HG03280 (cell line): ENCODE measurements around the gene MISP3.
A peak's percentile ranks its signal among the peaks of the same experiment; 100 is the strongest.
"Not testable (repeated sequence)": the region's sequence is repeated elsewhere in the genome, so short reads cannot be mapped to it uniquely, and the experiment has no call there.

Experiments
- ATAC-seq: cut with Tn5 transposase; IDR thresholded peaks from one replicate; pipeline ENCODE4 v1.9.1; 2021; ENCODE audit warnings: mild to moderate bottlenecking, moderate library complexity; ENCODE audit not compliant: unreplicated experiment

The MISP3 gene

DNA sequence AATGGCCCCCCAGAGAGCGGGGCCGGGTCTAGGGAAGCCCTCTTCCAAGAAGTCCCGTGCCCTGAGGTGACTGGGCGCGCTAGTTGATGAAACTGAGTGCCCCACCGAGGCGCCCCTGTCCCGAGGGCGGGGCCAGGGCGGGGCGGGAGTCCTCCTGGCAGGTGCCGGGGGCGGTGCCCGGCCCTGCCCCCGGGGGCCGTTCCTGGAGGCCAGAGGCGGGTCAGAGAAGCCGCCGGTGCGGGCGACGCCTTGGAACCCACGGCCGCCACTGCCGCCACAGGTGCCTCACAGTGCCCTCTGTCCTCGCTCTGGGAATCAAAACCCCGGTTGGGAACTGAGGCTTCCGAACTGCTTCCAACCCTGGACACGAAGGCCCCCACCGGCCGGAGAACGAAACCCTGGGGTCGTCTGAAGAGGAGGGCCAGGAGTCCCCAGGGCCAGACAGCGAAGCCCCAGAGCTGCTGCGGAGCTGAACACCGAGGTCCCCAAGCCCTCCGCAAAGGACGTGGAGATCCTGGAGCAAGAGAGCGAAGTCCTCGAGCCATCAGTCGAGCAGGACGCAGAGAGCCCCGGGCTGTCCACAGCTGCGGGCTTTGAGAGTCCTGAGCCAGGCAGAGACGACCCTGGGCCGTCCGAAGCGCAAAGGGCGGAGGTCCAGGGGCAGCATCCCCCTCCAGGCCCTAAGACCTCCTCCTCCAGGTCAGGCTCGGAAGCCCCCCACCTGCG lies at the start of gene MISP3:
Gene MISP3 (plus strand): TSS at position 252 of the 726 bp plus-strand sequence. CDS start 524 bp downstream, outside the sequence.
- peak; percentile 15 for ATAC-seq

DNA sequence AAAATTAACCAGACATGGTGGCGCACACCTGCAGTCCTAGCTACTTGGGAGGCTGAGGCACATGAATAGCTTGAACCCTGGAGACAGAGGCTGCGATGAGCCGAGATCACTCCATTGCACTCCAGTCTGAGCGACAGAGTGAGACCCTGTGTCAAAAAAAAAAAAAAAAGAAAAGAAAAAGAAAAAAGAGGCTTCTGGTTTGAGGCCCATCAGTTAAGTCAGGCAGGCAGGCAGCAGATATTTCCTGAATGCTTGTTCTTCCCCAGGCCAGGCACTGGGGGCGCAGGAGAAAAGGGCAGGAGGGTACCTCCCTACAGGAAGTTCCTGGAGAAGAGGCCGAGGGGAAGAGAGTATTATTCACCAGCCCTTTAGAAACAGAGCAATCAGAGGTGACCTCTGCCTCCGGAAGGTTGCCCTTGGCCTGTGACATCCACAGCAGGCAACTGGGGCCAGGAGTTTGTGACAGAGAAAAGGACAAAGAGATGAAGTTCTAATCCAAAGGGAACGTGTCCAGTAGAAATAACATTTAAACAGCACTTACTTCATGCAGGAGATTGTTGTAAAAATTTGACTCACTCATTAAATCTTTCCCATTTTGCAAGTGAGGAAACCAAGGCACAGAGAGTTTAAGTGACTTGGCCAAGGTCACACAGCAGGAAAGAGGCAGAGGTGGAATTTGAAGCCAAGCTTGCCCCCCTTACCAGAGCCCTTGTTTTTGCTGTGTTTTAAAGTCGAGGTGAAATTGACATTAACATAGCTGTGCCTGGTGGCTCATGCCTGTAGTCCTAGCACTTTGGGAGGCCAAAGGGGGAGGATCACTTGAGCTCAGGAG lies 49.0 kb upstream of the MISP3 start:
- no peak for ATAC-seq

DNA sequence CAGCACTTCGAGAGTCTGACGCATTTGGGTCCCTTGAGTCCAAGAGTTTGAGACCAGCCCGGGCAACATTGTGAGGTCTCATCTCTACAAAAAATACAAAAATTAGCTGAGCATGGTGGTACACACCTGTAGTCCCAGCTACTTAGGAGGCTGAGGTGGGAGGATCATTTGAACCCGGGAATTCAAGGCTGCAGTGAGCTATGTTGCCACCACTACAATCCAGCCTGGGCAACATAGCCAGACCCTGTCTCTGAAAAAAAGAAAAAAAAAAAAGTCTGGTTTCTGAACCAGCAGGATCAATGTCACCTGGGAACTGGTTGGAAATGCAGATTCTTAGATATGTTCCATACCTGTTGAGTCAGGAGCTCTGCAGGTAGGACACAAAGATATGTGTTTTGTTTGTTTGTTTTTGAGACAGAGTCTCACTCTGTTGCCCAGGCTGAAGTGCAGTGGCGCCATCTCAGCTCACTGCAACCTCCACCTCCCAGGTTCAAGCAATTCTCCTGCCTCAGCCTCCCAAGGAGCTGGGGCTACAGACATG lies 45.9 kb upstream of the MISP3 start:
- ATAC-seq, result not testable (repeated sequence)

DNA sequence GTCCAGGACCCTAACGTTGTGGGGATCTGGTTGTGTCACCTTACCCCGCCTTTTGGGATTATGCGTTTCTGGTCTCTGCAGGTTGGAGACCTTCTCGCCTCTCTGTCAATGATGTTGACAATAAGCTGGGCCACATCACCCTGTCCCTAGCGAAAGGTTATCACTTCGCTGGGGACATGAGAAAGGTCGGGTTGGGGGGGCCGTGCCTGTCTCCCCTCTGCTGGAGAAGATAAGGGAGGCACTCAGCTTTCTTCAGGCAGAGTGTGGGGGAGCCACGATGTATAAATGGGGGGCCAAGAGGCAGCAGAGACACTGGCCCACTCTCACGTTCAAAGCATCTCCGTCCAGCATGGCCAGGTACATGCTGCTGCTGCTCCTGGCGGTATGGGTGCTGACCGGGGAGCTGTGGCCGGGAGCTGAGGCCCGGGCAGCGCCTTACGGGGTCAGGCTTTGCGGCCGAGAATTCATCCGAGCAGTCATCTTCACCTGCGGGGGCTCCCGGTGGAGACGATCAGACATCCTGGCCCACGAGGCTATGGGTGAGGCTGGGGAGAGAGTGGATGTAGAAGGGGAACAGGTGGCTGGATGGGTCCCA lies 44.6 kb upstream of the MISP3 start, which contains the start of gene RLN3:
Gene RLN3 (plus strand): TSS at position 293 of the 595 bp plus-strand sequence. CDS start 57 bp downstream, at position 350.
- ATAC-seq, result no peak

DNA sequence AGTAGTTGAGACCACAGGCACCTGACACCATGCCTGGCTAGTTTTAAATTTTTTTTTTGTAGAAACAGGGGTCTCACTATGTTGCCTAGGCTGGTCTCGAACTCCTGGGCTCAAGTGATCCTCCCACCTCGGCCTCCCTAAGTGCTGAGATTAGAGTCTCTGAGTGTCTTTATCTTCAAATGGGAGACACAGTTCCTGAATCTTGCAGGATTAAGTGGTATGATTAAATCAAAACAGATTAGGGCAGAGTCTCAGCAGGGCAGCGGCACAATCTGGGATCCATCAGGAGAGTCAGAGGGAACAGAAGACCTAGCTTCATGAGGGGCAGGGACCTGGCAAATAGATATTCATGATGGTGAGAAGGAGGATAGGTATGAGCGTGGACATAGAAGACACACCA lies 43.7 kb upstream of the MISP3 start:
- ATAC-seq, result no peak

DNA sequence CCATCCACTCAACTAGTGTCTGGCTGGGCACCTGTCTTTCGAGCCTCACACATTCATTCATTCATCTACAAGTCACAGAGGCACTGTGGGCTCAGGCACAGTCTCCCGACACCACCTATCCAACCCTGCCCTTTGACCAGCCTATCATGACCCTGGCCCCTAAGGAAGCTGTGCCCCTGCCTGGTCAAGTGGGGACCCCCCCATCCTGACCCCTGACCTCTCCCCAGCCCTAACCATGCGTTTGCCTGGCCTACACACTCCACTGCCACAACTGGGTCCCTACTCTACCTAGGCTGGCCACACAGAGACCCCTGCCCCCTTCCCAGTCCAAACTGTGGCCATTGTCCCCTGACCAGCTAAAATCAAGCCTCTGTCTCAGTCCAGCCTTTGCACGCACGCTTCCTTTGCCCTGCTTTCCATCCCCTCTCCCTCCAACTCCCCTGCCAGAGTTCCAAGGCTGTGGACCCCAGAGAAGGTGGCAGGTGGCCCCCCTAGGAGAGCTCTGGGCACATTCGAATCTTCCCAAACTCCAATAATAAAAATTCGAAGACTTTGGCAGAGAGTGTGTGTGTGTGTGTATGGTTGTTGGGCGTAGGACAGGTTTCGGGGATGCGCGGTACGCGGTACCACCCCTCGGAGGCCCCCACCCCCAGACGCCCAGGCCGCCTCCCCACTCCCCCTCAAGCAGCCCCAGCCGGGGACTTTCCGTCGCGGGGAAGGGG lies 41.4 kb upstream of the MISP3 start:
- ATAC-seq, result no peak

DNA sequence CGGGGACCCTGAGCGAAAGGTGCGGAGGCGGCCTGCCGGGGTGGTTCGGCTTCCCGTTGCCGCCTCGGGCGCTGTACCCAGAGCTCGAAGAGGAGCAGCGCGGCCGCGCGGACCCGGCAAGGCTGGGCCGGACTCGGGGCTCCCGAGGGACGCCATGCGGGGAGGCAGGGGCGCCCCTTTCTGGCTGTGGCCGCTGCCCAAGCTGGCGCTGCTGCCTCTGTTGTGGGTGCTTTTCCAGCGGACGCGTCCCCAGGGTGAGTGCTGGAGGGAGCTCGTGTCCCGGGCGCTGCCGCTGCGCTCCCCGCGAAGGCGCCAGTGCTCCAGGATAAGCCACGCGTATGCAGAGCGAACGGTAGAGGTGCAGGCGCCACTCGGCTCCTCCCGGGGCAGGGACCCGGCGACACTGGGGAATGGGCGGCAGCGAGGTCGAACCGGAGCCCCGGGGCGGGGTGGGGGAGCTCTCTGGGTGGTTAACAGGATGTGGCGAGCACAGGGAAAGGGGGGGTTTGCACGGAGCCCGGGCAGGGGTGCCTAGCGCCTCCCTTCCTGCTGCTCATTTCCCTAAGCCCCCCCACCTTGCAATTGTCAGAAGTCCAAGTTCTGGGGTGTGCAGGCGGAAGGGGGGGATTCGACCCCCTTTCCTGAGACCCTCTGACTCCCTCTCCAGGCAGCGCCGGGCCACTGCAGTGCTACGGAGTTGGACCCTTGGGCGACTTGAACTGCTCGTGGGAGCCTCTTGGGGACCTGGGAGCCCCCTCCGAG lies 40.7 kb upstream of the MISP3 start, which contains the start of gene IL27RA:
Gene IL27RA (plus strand): TSS at position 44 of the 762 bp plus-strand sequence. CDS start 111 bp downstream, at position 155.
- peak; percentile 54 for ATAC-seq

DNA sequence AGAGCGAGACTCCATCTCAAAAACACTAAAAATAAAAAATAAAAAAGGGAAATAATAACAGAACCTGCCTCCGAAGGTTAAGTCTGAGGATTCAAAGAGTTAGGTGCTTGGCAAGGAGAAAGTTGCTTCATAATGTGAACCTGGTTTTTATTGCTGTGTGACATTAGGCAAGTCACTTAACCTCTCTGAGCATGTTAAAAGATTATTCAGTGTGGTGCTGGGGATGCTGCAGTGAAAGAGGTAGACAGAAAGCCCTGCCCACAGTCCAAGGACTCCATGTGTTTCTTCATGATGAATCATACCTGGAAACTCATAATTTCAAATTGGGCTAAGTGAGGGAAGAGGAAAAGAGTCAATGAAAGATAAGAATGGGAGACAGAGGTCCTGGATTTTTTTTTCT lies 38.6 kb upstream of the MISP3 start:
- ATAC-seq, result no peak

DNA sequence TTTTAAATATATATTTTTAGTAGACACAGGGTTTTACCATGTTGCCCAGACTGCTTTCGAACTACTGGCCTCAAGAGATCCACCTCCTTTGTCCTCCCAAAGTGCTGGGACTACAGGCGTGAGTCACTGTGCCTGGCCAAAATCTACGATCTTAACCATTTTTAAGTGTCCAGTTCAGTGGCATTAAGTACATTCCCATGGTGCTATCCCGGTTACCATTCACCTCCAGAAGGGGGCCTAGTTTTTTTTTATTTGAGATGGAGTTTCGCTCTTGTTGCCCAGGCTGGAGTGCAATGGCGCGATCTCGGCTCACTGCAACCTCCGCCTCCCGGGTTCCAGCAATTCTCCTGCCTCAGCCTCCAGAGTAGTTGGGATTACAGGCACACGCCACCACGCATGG lies 37.4 kb upstream of the MISP3 start:
- not testable (repeated sequence) for ATAC-seq

DNA sequence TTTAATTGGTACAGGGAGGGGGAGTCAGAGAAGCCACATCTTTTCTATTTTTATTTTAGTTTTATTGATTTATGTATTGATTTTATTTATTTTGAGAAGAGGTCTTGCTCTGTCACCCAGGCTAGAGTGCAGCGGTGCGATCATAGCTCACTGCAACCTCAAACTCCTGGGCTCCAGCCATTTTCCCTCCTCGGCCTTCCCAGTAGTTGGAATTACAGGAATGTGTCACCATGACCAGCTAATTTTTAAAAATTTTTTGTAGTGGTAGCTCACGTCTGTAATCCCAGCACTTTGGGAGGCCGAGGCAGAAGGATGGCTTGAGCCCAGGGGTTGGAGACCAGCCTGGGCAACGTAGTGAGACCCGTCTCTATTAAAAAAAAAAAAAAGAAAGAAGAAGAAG lies 36.9 kb upstream of the MISP3 start:
- ATAC-seq, result no peak

DNA sequence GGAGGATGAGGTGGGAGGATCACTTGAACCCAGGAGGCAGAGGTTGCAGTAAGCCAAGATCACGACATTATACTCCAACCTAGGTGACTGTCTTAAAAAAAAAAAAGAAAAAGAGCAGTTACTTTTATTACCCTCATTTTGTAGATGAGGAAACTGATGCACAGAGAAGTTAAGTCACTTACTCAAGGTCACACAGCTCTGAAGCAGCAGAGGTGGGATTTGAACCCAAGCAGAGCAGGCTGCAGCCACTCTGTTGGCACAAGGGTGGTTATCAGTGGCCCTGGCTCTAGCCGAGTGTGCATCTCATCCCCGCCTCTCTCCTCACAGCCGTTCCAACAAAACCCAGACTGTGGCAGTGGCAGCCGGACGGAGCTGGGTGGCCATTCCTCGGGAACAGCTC lies 33.4 kb upstream of the MISP3 start:
- ATAC-seq, result no peak

DNA sequence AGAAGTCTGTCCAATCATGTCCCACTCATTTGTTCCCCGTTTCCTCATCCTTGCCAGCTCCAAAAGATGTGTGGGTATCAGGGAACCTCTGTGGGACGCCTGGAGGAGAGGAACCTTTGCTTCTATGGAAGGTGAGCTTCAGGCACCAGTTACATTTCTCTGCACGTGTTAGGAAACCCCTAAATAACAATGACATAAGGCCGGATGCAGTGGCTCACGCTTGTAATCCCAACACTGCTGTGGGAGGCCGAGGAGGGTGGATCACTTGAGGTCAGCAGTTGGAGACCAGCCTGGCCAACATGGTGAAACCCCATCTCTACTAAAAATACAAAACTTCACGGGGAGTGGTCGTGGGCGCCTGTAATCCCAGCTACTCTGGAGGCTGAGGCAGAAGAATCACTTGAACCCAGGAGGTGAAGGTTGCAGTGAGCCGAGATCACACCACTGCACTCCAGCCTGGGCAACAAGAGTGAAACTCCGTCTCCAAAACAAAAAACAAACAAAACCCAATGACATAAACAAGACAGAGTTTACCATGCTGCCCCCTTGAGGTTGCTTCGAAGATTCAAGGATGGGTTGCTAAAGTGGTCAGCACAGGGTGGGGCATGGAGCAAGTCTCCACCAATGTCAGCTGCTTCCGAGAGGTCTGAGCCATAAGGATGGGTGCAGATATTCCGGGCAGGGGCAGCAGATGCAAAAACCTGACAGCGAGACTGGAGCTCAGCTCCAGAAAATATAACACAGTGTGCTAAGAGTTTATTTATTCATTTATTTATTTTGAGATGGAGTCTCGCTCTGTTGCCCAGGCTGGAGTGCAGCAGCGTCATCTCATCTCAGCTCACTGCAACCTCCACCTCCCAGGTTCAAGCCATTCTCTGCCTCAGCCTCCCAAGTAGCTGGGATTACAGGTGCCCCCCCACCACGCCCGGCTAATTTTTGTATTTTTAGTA lies 29.7 kb upstream of the MISP3 start:
- ATAC-seq, result peak; percentile 82

DNA sequence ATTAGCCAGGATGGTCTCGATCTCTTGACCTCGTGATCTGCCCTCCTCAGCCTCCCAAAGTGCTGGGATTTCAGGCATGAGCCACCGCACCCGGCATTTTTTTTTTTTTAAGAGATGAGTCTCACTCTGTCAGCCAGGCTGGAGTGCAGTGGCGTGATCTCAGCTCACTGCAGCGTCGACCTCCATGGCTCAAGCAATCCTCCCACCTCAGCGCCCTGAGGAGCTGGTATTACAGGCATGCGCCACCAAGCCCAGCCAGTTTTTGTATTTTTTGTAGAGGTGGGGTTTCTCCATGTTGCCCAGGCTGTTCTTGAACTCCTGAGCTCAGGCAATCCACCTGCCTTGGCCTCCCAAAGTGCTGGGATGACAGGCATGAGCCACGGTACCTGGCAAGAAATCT lies 24.7 kb upstream of the MISP3 start:
- ATAC-seq, result not testable (repeated sequence)

DNA sequence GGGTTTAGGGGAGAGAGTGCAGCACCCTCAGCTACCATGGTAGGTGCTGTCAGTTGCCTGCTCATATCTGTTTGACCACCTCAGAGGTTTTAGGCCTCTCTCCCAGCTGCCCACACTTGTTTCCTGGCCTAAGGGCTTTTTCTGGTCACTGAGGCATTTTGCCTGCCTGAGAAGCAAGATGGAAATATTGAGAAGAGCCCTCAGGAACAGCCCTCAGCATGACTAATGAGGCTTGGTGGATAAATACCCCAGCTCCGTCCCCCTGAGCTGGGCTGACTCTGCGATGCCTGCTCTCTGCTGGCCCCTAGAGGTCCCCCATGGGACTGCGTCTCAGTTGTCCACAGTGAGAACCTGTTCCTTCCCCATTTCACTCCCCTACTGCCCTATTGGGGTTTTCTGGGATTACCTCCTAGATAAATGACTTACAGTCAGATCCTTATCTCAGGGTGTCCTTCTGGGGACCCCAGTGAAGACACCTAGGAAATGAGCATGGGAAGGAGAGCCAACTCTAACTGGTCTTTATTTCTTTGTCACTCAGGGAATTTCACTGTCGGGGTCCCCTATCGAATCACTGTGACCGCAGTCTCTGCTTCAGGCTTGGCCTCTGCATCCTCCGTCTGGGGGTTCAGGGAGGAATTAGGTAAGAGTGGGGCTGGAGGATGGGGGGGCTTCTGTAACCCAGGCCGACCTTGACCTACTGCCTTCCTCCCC lies 24.0 kb upstream of the MISP3 start:
- ATAC-seq, result no peak

DNA sequence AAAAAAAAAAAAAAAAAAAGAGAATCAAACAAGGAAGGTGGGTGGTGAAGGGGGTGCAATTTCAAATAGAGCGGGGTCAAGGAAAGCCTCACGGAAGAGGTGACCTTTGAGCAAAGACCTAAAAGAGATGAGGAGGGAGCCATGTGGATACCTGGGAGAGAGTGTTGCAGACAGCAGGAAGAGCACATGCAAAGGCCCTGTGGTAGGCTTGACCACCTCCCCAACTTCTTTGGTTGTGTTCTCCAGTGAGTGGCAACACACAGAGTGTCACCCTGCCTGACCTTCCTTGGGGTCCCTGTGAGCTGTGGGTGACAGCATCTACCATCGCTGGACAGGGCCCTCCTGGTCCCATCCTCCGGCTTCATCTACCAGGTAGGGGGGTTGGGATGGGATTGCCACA lies 22.1 kb upstream of the MISP3 start:
- no peak for ATAC-seq

DNA sequence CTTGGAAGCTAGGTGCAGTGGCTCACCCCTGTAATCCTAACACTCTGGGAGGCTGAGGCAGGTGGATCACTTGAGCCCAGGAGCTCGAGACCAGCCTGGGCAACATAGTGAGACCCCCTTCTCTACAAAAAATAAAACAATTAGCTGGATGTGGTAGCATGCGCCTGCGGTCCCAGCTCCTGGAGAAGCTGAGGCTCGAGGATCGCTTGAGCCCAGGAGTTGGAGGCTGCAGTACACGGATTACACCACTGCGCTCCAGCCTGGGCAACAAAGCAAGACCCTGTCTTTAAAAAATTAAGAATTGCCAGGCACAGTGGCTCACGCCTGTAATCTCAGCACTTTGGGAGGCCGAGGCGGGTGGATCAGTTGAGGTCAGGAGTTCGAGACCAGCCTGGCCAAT lies 21.6 kb upstream of the MISP3 start:
- ATAC-seq, result not testable (repeated sequence)

DNA sequence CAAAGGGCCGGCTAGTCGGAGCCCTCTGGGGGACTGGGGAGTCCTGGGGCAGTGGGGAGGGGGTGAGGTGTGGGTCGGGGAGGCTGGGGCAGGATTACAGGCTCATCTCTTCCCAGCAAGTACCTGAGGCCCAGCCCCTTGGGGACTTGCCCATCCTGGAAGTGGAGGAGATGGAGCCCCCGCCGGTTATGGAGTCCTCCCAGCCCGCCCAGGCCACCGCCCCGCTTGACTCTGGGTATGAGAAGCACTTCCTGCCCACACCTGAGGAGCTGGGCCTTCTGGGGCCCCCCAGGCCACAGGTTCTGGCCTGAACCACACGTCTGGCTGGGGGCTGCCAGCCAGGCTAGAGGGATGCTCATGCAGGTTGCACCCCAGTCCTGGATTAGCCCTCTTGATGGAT lies 20.6 kb upstream of the MISP3 start:
- no peak for ATAC-seq

DNA sequence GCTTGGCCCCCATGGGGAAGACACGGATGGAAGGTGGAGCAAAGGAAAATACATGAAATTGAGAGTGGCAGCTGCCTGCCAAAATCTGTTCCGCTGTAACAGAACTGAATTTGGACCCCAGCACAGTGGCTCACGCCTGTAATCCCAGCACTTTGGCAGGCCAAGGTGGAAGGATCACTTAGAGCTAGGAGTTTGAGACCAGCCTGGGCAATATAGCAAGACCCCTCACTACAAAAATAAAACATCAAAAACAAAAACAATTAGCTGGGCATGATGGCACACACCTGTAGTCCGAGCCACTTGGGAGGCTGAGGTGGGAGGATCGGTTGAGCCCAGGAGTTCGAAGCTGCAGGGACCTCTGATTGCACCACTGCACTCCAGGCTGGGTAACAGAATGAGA lies 20.1 kb upstream of the MISP3 start:
- no peak for ATAC-seq
